ENCODE measurements around the gene TMEM271.

Gene TMEM271

GRCh38 chr4:587671-588350, 11.7 kb upstream of the TMEM271 start:
- no peak for TF ChIP-seq ELF4 (IDR thresholded peaks at IDR 0.05)
- no peak for TF ChIP-seq NFRKB (IDR thresholded peaks at IDR 0.05)
- TF ChIP-seq HDGF (IDR thresholded peaks at IDR 0.05; ENCODE audit: borderline replicate concordance) = no peak
- TF ChIP-seq FOXK2 (IDR thresholded peaks at IDR 0.05) = no peak
- TF ChIP-seq L3MBTL2 (conservative IDR thresholded peaks at IDR 0.05) = no peak
- TF ChIP-seq CTBP1 (IDR thresholded peaks at IDR 0.05; ENCODE audit: borderline replicate concordance) = no peak
- no peak for TF ChIP-seq SUZ12 (IDR thresholded peaks at IDR 0.05)
- TF ChIP-seq SP1 (IDR thresholded peaks at IDR 0.05) = no peak
- no peak for TF ChIP-seq ARNT (IDR thresholded peaks at IDR 0.05)
- TF ChIP-seq ZNF384 (IDR thresholded peaks at IDR 0.05) = no peak
- no peak for TF ChIP-seq TARDBP (IDR thresholded peaks at IDR 0.05)
- TF ChIP-seq BHLHE40 (IDR thresholded peaks at IDR 0.05; ENCODE audit: borderline replicate concordance) = no peak
- TF ChIP-seq LEF1 (IDR thresholded peaks at IDR 0.05; ENCODE audit: borderline replicate concordance) = no peak
- TF ChIP-seq FOXA1 (IDR thresholded peaks at IDR 0.05) = no peak
- TF ChIP-seq FOXM1 (IDR thresholded peaks at IDR 0.05; ENCODE audit: borderline replicate concordance) = no peak
- CTCF ChIA-PET = no interaction called here
- DNase-seq (ENCODE audit: extremely low spot score) = no peak
- POLR2A ChIA-PET = interaction anchor here (1.9 kb wide), 1 partner anchor 11 kb away, joined by 11 read pairs; the partner anchor contains the start of gene TMEM271

- no peak for DNase-seq (ENCODE audit: extremely low spot score)
- ChIA-PET POLR2A (no interaction called here), CTCF (no interaction called here)
- TF ChIP-seq FOXK2 (IDR thresholded peaks at IDR 0.05) (no peak), FOXA1 (IDR thresholded peaks at IDR 0.05) (no peak), FOXM1 (IDR thresholded peaks at IDR 0.05; ENCODE audit: borderline replicate concordance) (no peak), NFRKB (IDR thresholded peaks at IDR 0.05) (no peak), CTBP1 (IDR thresholded peaks at IDR 0.05; ENCODE audit: borderline replicate concordance) (no peak), ARNT (IDR thresholded peaks at IDR 0.05) (no peak), PKNOX1 (IDR thresholded peaks at IDR 0.05) (no peak), L3MBTL2 (conservative IDR thresholded peaks at IDR 0.05) (no peak), SP1 (IDR thresholded peaks at IDR 0.05) (no peak), TARDBP (IDR thresholded peaks at IDR 0.05) (no peak), ZNF384 (IDR thresholded peaks at IDR 0.05) (no peak), HDGF (IDR thresholded peaks at IDR 0.05; ENCODE audit: borderline replicate concordance) (no peak), BHLHE40 (IDR thresholded peaks at IDR 0.05; ENCODE audit: borderline replicate concordance) (no peak), SUZ12 (IDR thresholded peaks at IDR 0.05) (no peak), LEF1 (IDR thresholded peaks at IDR 0.05; ENCODE audit: borderline replicate concordance) (no peak)
These were observed 7.7 kb upstream of the TMEM271 start for GRCh38 chr4:583820-584219.

GRCh38 chr4:581753-582361, 5.8 kb upstream of the TMEM271 start:
- no peak for TF ChIP-seq CTBP1 (IDR thresholded peaks at IDR 0.05; ENCODE audit: borderline replicate concordance)
- no peak for TF ChIP-seq FOXM1 (IDR thresholded peaks at IDR 0.05; ENCODE audit: borderline replicate concordance)
- DNase-seq (ENCODE audit: extremely low spot score) = no peak
- POLR2A ChIA-PET = no interaction called here
- CTCF ChIA-PET = interaction anchor here (0.7 kb wide), 1 partner anchor 9 kb away, joined by 3 read pairs; no protein-coding TSS in a partner anchor

- POLR2A ChIA-PET = no interaction called here
- TF ChIP-seq NFRKB (IDR thresholded peaks at IDR 0.05) = no peak
- no peak for TF ChIP-seq CTBP1 (IDR thresholded peaks at IDR 0.05; ENCODE audit: borderline replicate concordance)
- no peak for TF ChIP-seq TARDBP (IDR thresholded peaks at IDR 0.05)
- no peak for TF ChIP-seq FOXK2 (IDR thresholded peaks at IDR 0.05)
- no peak for TF ChIP-seq ARNT (IDR thresholded peaks at IDR 0.05)
- TF ChIP-seq LEF1 (IDR thresholded peaks at IDR 0.05; ENCODE audit: borderline replicate concordance) = no peak
- TF ChIP-seq HDGF (IDR thresholded peaks at IDR 0.05; ENCODE audit: borderline replicate concordance) = no peak
- TF ChIP-seq FOXM1 (IDR thresholded peaks at IDR 0.05; ENCODE audit: borderline replicate concordance) = no peak
- TF ChIP-seq BHLHE40 (IDR thresholded peaks at IDR 0.05; ENCODE audit: borderline replicate concordance) = no peak
- TF ChIP-seq FOXA1 (IDR thresholded peaks at IDR 0.05) = no peak
- no peak for TF ChIP-seq SP1 (IDR thresholded peaks at IDR 0.05)
- TF ChIP-seq L3MBTL2 (conservative IDR thresholded peaks at IDR 0.05) = no peak
- no peak for TF ChIP-seq ELF4 (IDR thresholded peaks at IDR 0.05)
- CTCF ChIA-PET = no interaction called here
- DNase-seq (ENCODE audit: extremely low spot score) = no peak
These were observed 5.1 kb upstream of the TMEM271 start for GRCh38 chr4:581181-581580.

GRCh38 chr4:579543-580175, 3.6 kb upstream of the TMEM271 start:
- no peak for TF ChIP-seq TARDBP (IDR thresholded peaks at IDR 0.05)
- no peak for TF ChIP-seq BHLHE40 (IDR thresholded peaks at IDR 0.05; ENCODE audit: borderline replicate concordance)
- no peak for TF ChIP-seq NFRKB (IDR thresholded peaks at IDR 0.05)
- TF ChIP-seq SUZ12 (IDR thresholded peaks at IDR 0.05) = no peak
- no peak for TF ChIP-seq FOXA1 (IDR thresholded peaks at IDR 0.05)
- no peak for TF ChIP-seq PKNOX1 (IDR thresholded peaks at IDR 0.05)
- no peak for TF ChIP-seq ELF4 (IDR thresholded peaks at IDR 0.05)
- no peak for TF ChIP-seq CTBP1 (IDR thresholded peaks at IDR 0.05; ENCODE audit: borderline replicate concordance)
- TF ChIP-seq ZNF384 (IDR thresholded peaks at IDR 0.05) = no peak
- TF ChIP-seq SP1 (IDR thresholded peaks at IDR 0.05) = no peak
- TF ChIP-seq ARNT (IDR thresholded peaks at IDR 0.05) = no peak
- no peak for TF ChIP-seq FOXM1 (IDR thresholded peaks at IDR 0.05; ENCODE audit: borderline replicate concordance)
- no peak for TF ChIP-seq L3MBTL2 (conservative IDR thresholded peaks at IDR 0.05)

More at GRCh38 chr4:579543-580175, 3.6 kb upstream of the TMEM271 start:
- DNase-seq (ENCODE audit: extremely low spot score) = no peak
- ChIA-PET POLR2A (no interaction called here), CTCF (no interaction called here)
